Measurements from ENCODE around the gene PDK4. TPM values are rescaled to one million over a fixed set of nuclear protein-coding genes. Genes with fewer than 3 reads are reported as not detected.

The PDK4 gene
- total and polyA plus RNA-seq, 10 of the 15 experiments (the other 5 are each of a cell fraction or from before 2014, with no cell fraction given) = 0.03 to 0.46 TPM; not detected in 8

- BruUV-seq (replicated peaks) = no TSS peak
- intact Hi-C loops (cut with micrococcal nuclease; ENCODE audit: unreplicated experiment) = no loop called here
- H3K4me1 ChIP-seq (ENCODE audit: control insufficient read depth, insufficient read depth, low read length) = no peaks in the 10 kb centered on the region
- no peak overlapping the region for H3K9ac ChIP-seq (ENCODE audit: control insufficient read depth, insufficient read depth, low read length)
- TF ChIP-seq SREBF1 (IDR thresholded peaks at IDR 0.05; ENCODE audit: low read length) = no peak
- TF ChIP-seq, protein P1, sequence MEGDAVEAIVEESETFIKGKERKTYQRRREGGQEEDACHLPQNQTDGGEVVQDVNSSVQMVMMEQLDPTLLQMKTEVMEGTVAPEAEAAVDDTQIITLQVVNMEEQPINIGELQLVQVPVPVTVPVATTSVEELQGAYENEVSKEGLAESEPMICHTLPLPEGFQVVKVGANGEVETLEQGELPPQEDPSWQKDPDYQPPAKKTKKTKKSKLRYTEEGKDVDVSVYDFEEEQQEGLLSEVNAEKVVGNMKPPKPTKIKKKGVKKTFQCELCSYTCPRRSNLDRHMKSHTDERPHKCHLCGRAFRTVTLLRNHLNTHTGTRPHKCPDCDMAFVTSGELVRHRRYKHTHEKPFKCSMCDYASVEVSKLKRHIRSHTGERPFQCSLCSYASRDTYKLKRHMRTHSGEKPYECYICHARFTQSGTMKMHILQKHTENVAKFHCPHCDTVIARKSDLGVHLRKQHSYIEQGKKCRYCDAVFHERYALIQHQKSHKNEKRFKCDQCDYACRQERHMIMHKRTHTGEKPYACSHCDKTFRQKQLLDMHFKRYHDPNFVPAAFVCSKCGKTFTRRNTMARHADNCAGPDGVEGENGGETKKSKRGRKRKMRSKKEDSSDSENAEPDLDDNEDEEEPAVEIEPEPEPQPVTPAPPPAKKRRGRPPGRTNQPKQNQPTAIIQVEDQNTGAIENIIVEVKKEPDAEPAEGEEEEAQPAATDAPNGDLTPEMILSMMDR (IDR thresholded peaks at IDR 0.05 in 2 of 3, conservative IDR thresholded peaks at IDR 0.05 in 1 of 3; ENCODE audit: control insufficient read depth in 2 of 3, extremely low read depth in 1 of 3, insufficient read depth in 1 of 3, low read depth in 3 of 3, low read length in 3 of 3) = no peak
- H3K79me2 ChIP-seq (ENCODE audit: control insufficient read depth, insufficient read depth, low read length) = no peaks in the 10 kb centered on the region
- FAIRE-seq = no peak
- no peaks in the 10 kb centered on the region for H3K27me3 ChIP-seq (replicated peaks in 1 of 2; ENCODE audit: control insufficient read depth in 2 of 2, insufficient read depth in 2 of 2, low read length in 1 of 2)
- DNase-seq (ENCODE audit: low read depth, low spot score) = no peak
- H3K9me3 ChIP-seq (replicated peaks; ENCODE audit: control insufficient read depth, insufficient read depth, low read length) = no peaks in the 10 kb centered on the region
- no peak overlapping the region for H3K27ac ChIP-seq (ENCODE audit: control insufficient read depth, insufficient read depth)
- ATAC-seq = no peak
- H3K4me2 ChIP-seq (ENCODE audit: control insufficient read depth, insufficient read depth) = no peak overlapping the region
- SMC1A ChIA-PET (ENCODE audit: uncharacterized antibody, unreplicated experiment) = interaction anchor here (0.8 to 1.2 kb wide), 3 partner anchors 58 to 106 kb away, joined by 4 read pairs; no protein-coding TSS in a partner anchor
- RAD21 ChIA-PET (ENCODE audit: unreplicated experiment) = no interaction called here
- no peak overlapping the region for H3K4me3 ChIP-seq
- no peak overlapping the region for H2AFZ ChIP-seq (ENCODE audit: control insufficient read depth, low read depth, low read length)
- POLR2A ChIA-PET = interaction anchor here (1.1 kb wide), 1 partner anchor 20 kb away, joined by 3 read pairs; no protein-coding TSS in a partner anchor
- H4K20me1 ChIP-seq (ENCODE audit: control insufficient read depth, insufficient read depth) = no peaks in the 10 kb centered on the region; the same call in 1 of the 2 replicates
- no peaks in the 10 kb centered on the region for H3K36me3 ChIP-seq (ENCODE audit: control insufficient read depth in 2 of 2, insufficient read depth in 2 of 2, low read length in 1 of 2)
- CTCF ChIA-PET = interaction anchor here (0.7 kb wide), 1 partner anchor 283 kb away, joined by 3 read pairs; no protein-coding TSS in a partner anchor
- 65% methylated on average over 3 of the region's 3 CpGs for WGBS (ENCODE audit: insufficient coverage, insufficient replicate concordance, low lambda C conversion rate, missing lambda C conversion rate)
- in situ Hi-C loops (cut with MboI) = no loop called here
Measured at GRCh38 chr7:95583834-95584621, 12.3 kb downstream of the PDK4 start.

Measured in GM12878 (cell line).